ENCODE measurements around the gene KIF5A.

The KIF5A gene

GRCh38 chr12:57625261-57626032 lies 75.6 kb downstream of the KIF5A start:
- H3K27me3 ChIP-seq (replicated peaks in 2 of 5; ENCODE audit: control insufficient read depth in 4 of 5, insufficient read depth in 5 of 5, low read length in 4 of 5) = peaks cover 5 to 100% (median 55%) of the 10 kb centered on the region in 5 experiments
- ChIA-PET CTCF (interaction anchor here (1.0 to 8.6 kb wide), 10 partner anchors 10 to 152 kb away, joined by 3 to 121 read pairs (median 4); no protein-coding TSS in a partner anchor), POLR2A (no interaction called here)

GRCh38 chr12:57626111-57626920 lies 76.5 kb downstream of the KIF5A start:
- peaks cover 5 to 100% (median 49%) of the 10 kb centered on the region in 5 experiments for H3K27me3 ChIP-seq (replicated peaks in 2 of 5; ENCODE audit: control insufficient read depth in 4 of 5, insufficient read depth in 5 of 5, low read length in 4 of 5)
- ChIA-PET POLR2A (no interaction called here), CTCF (interaction anchor here (0.8 to 8.6 kb wide), 10 partner anchors 10 to 152 kb away, joined by 3 to 121 read pairs (median 5); partner anchors contain the start of gene OS9)
- no peaks in the 10 kb centered on the region for H3K36me3 ChIP-seq (ENCODE audit: control insufficient read depth in 4 of 4, insufficient read depth in 4 of 4, low read length in 3 of 4)
- no peak overlapping the region for H3K4me3 ChIP-seq (ENCODE audit: control insufficient read depth in 1 of 7, extremely low read depth in 1 of 7, insufficient read depth in 4 of 7, low read depth in 2 of 7, low read length in 6 of 7)
- H3K4me1 ChIP-seq (ENCODE audit: control extremely low read depth in 1 of 4, control insufficient read depth in 4 of 4, insufficient read depth in 4 of 4, low read length in 3 of 4) = peaks cover 0 to 17% (median 14%) of the 10 kb centered on the region in 4 experiments
- peaks cover 0 to 4% (median 0%) of the 10 kb centered on the region in 5 experiments for H3K9me3 ChIP-seq (ENCODE audit: control extremely low read depth in 1 of 5, control insufficient read depth in 4 of 5, insufficient read depth in 2 of 5, low read depth in 1 of 5, low read length in 4 of 5)
- H3K27ac ChIP-seq (ENCODE audit: insufficient read depth in 1 of 2, low read depth in 1 of 2, low read length in 2 of 2, poor library complexity in 1 of 2, severe bottlenecking in 2 of 2) = no peak overlapping the region
- 56% methylated on average over 12 of the region's 13 CpGs for WGBS (ENCODE audit: insufficient coverage)
- DNase-seq = no peak

More at GRCh38 chr12:57625261-57626032, 75.6 kb downstream of the KIF5A start:
- H3K4me1 ChIP-seq (ENCODE audit: control extremely low read depth in 1 of 4, control insufficient read depth in 4 of 4, insufficient read depth in 4 of 4, low read length in 3 of 4) = peaks cover 0 to 24% (median 21%) of the 10 kb centered on the region in 4 experiments
- H3K4me3 ChIP-seq (ENCODE audit: control insufficient read depth in 1 of 7, extremely low read depth in 1 of 7, insufficient read depth in 4 of 7, low read depth in 2 of 7, low read length in 6 of 7) = no peak overlapping the region
- no peak overlapping the region for H3K27ac ChIP-seq (ENCODE audit: insufficient read depth in 1 of 2, low read depth in 1 of 2, low read length in 2 of 2, poor library complexity in 1 of 2, severe bottlenecking in 2 of 2)
- 89% methylated on average over 7 of the region's 12 CpGs for WGBS (ENCODE audit: insufficient coverage)
- no peak for DNase-seq
- no peaks in the 10 kb centered on the region for H3K36me3 ChIP-seq (ENCODE audit: control insufficient read depth in 4 of 4, insufficient read depth in 4 of 4, low read length in 3 of 4)
- H3K9me3 ChIP-seq (ENCODE audit: control extremely low read depth in 1 of 5, control insufficient read depth in 4 of 5, insufficient read depth in 2 of 5, low read depth in 1 of 5, low read length in 4 of 5) = peaks cover 0 to 4% (median 0%) of the 10 kb centered on the region in 5 experiments

- Histone ChIP-seq H3K4me3 (ENCODE audit: control insufficient read depth in 1 of 7, extremely low read depth in 1 of 7, insufficient read depth in 4 of 7, low read depth in 2 of 7, low read length in 6 of 7) (no peak overlapping the region), H3K36me3 (ENCODE audit: control insufficient read depth in 4 of 4, insufficient read depth in 4 of 4, low read length in 3 of 4) (no peaks in the 10 kb centered on the region), H3K4me1 (ENCODE audit: control extremely low read depth in 1 of 4, control insufficient read depth in 4 of 4, insufficient read depth in 4 of 4, low read length in 3 of 4) (peaks cover 0 to 16% (median 10%) of the 10 kb centered on the region in 4 experiments), H3K27me3 (replicated peaks in 2 of 5; ENCODE audit: control insufficient read depth in 4 of 5, insufficient read depth in 5 of 5, low read length in 4 of 5) (peaks cover 5 to 100% (median 48%) of the 10 kb centered on the region in 5 experiments), H3K27ac (ENCODE audit: insufficient read depth in 1 of 2, low read depth in 1 of 2, low read length in 2 of 2, poor library complexity in 1 of 2, severe bottlenecking in 2 of 2) (no peak overlapping the region), H3K9me3 (ENCODE audit: control extremely low read depth in 1 of 5, control insufficient read depth in 4 of 5, insufficient read depth in 2 of 5, low read depth in 1 of 5, low read length in 4 of 5) (peaks cover 0 to 4% (median 0%) of the 10 kb centered on the region in 5 experiments)
- CTCF ChIA-PET = interaction anchor here (0.6 to 8.6 kb wide), 6 partner anchors 8 to 67 kb away, joined by 3 to 121 read pairs (median 12); partner anchors contain the start of gene OS9
- POLR2A ChIA-PET = interaction anchor here (1.2 kb wide), 1 partner anchor 30 kb away, joined by 5 read pairs; no protein-coding TSS in a partner anchor
- WGBS (ENCODE audit: insufficient coverage) = 33% methylated on average over 2 of the region's 9 CpGs
- DNase-seq = no peak
Measured at GRCh38 chr12:57626921-57627445, 77.1 kb downstream of the KIF5A start.

GRCh38 chr12:57627501-57628279 lies 77.8 kb downstream of the KIF5A start:
- H3K4me1 ChIP-seq (ENCODE audit: control extremely low read depth in 1 of 4, control insufficient read depth in 4 of 4, insufficient read depth in 4 of 4, low read length in 3 of 4) = peaks cover 0 to 21% (median 16%) of the 10 kb centered on the region in 4 experiments
- H3K27me3 ChIP-seq (replicated peaks in 2 of 5; ENCODE audit: control insufficient read depth in 4 of 5, insufficient read depth in 5 of 5, low read length in 4 of 5) = peaks cover 5 to 99% (median 47%) of the 10 kb centered on the region in 5 experiments
- peak overlapping the region in 6 of 7 experiments; percentile 0 to 59 (median 26) for H3K4me3 ChIP-seq (ENCODE audit: control insufficient read depth in 1 of 7, extremely low read depth in 1 of 7, insufficient read depth in 4 of 7, low read depth in 2 of 7, low read length in 6 of 7)
- H3K9me3 ChIP-seq (ENCODE audit: control extremely low read depth in 1 of 5, control insufficient read depth in 4 of 5, insufficient read depth in 2 of 5, low read depth in 1 of 5, low read length in 4 of 5) = peaks cover 0 to 4% (median 0%) of the 10 kb centered on the region in 5 experiments
- H3K36me3 ChIP-seq (ENCODE audit: control insufficient read depth in 4 of 4, insufficient read depth in 4 of 4, low read length in 3 of 4) = no peaks in the 10 kb centered on the region
- H3K27ac ChIP-seq (ENCODE audit: insufficient read depth in 1 of 2, low read depth in 1 of 2, low read length in 2 of 2, poor library complexity in 1 of 2, severe bottlenecking in 2 of 2) = no peak overlapping the region
- WGBS (ENCODE audit: insufficient coverage) = under 1% methylated on average over 45 of the region's 67 CpGs
- ChIA-PET POLR2A (interaction anchor here (1.2 kb wide), 1 partner anchor 29 kb away, joined by 5 read pairs; no protein-coding TSS in a partner anchor), CTCF (interaction anchor here (0.6 to 5.6 kb wide), 12 partner anchors 8 to 84 kb away, joined by 3 to 34 read pairs (median 4); partner anchors contain the start of gene OS9)
- peak; percentile 32 to 70 (median 56) for DNase-seq

- Histone ChIP-seq H3K27me3 (replicated peaks in 2 of 5; ENCODE audit: control insufficient read depth in 4 of 5, insufficient read depth in 5 of 5, low read length in 4 of 5) (peaks cover 5 to 97% (median 46%) of the 10 kb centered on the region in 5 experiments), H3K4me1 (ENCODE audit: control extremely low read depth in 1 of 4, control insufficient read depth in 4 of 4, insufficient read depth in 4 of 4, low read length in 3 of 4) (peaks cover 0 to 30% (median 24%) of the 10 kb centered on the region in 4 experiments), H3K27ac (ENCODE audit: insufficient read depth in 1 of 2, low read depth in 1 of 2, low read length in 2 of 2, poor library complexity in 1 of 2, severe bottlenecking in 2 of 2) (no peak overlapping the region), H3K36me3 (ENCODE audit: control insufficient read depth in 4 of 4, insufficient read depth in 4 of 4, low read length in 3 of 4) (no peaks in the 10 kb centered on the region), H3K9me3 (ENCODE audit: control extremely low read depth in 1 of 5, control insufficient read depth in 4 of 5, insufficient read depth in 2 of 5, low read depth in 1 of 5, low read length in 4 of 5) (peaks cover 0 to 4% (median 0%) of the 10 kb centered on the region in 5 experiments), H3K4me3 (ENCODE audit: control insufficient read depth in 1 of 7, extremely low read depth in 1 of 7, insufficient read depth in 4 of 7, low read depth in 2 of 7, low read length in 6 of 7) (peak overlapping the region in 2 of 7 experiments; percentile 44 to 59)
- WGBS (ENCODE audit: insufficient coverage) = 48% methylated on average over 18 of the region's 29 CpGs
- CTCF ChIA-PET = interaction anchor here (0.7 to 5.6 kb wide), 10 partner anchors 9 to 85 kb away, joined by 3 to 34 read pairs (median 4); partner anchors contain the start of gene OS9
- POLR2A ChIA-PET = no interaction called here
- no peak for DNase-seq
Measured at GRCh38 chr12:57628280-57629191, 78.7 kb downstream of the KIF5A start.

Data from common myeloid progenitor, CD34-positive (primary cell).